GM06990 (cell line): ENCODE measurements around the gene GPR137C.
A peak's percentile ranks its signal among the peaks of the same experiment; 100 is the strongest.
"Not testable (repeated sequence)": the region's sequence is repeated elsewhere in the genome, so short reads cannot be mapped to it uniquely, and the experiment has no call there.

Experiments
- DNase-seq: peaks from one replicate; pipeline ENCODE4 v3.0.0-alpha.2; 2011; ENCODE audit not compliant: insufficient read length; ENCODE audit errors: extremely low read depth
- H3K27me3 ChIP-seq: replicated peaks from 2 replicates; pipeline ENCODE4 v1.6.0; 2011; ENCODE audit warnings: low read length; ENCODE audit not compliant: control insufficient read depth, insufficient read depth
- H3K36me3 ChIP-seq: 2 replicates; pipeline ENCODE4 v1.5.1; 2011; ENCODE audit warnings: low read length; ENCODE audit not compliant: control insufficient read depth, insufficient read depth
- H3K4me3 ChIP-seq: replicated peaks from 2 replicates; pipeline ENCODE4 v1.5.1; 2011; ENCODE audit warnings: low read depth, mild to moderate bottlenecking, control low read depth, low read length
- CTCF ChIP-seq: IDR thresholded peaks from 2 replicates; pipeline ENCODE4 v1.5.1; 2011; ENCODE audit warnings: low read length, control low read depth, mild to moderate bottlenecking, inconsistent platforms; ENCODE audit not compliant: insufficient read depth, poor library complexity, severe bottlenecking

GPR137C gene

GRCh38 chr14:52553002-52553670 lies 500 bp downstream of the GPR137C start:
- DNase-seq: peak; percentile 58
- TF ChIP-seq CTCF: no peak
- no peaks in the 10 kb centered on the region for H3K27me3 ChIP-seq
- no peaks in the 10 kb centered on the region for H3K36me3 ChIP-seq
- H3K4me3 ChIP-seq: peak overlapping the region; percentile 86

GRCh38 chr14:52553671-52554575 lies 1.3 kb downstream of the GPR137C start:
- TF ChIP-seq CTCF: no peak
- no peaks in the 10 kb centered on the region for H3K27me3 ChIP-seq
- no peaks in the 10 kb centered on the region for H3K36me3 ChIP-seq
- DNase-seq: peak; percentile 51
- H3K4me3 ChIP-seq: peak overlapping the region; percentile 86

- no peak for TF ChIP-seq CTCF
- Histone ChIP-seq H3K36me3 (no peaks in the 10 kb centered on the region), H3K4me3 (no peak overlapping the region), H3K27me3 (no peaks in the 10 kb centered on the region)
- no peak for DNase-seq
Observed at GRCh38 chr14:52558688-52559087, 6.1 kb downstream of the GPR137C start.

- no peak for TF ChIP-seq CTCF
- no peak for DNase-seq
- Histone ChIP-seq H3K36me3 (no peaks in the 10 kb centered on the region), H3K27me3 (no peaks in the 10 kb centered on the region), H3K4me3 (no peak overlapping the region)
Observed at GRCh38 chr14:52563120-52563519, 10.5 kb downstream of the GPR137C start.

- DNase-seq, H3K36me3 ChIP-seq, H3K27me3 ChIP-seq, H3K4me3 ChIP-seq: not testable (repeated sequence)
Observed at GRCh38 chr14:52568454-52568853, 15.8 kb downstream of the GPR137C start.

GRCh38 chr14:52575858-52576257 lies 23.2 kb downstream of the GPR137C start:
- Histone ChIP-seq H3K27me3 (no peaks in the 10 kb centered on the region), H3K36me3 (no peaks in the 10 kb centered on the region), H3K4me3 (no peak overlapping the region)
- no peak for TF ChIP-seq CTCF
- no peak for DNase-seq
